AG04450 (cell line): ENCODE measurements around the gene GARIN5A. TPM values are rescaled to one million over a fixed set of nuclear protein-coding genes. Genes with fewer than 3 reads are reported as not detected.

Experiments
- CTCF ChIA-PET: fragments of 300-600, 350-600 bp; formaldehyde crosslinking; extraction: SDS; loops from one replicate; lab custom pipeline; 2022; ENCODE audit warnings: antibody characterized with exemption, inconsistent platforms; lab: Charles Lee
- POLR2A ChIA-PET: fragments of 350-600 bp; formaldehyde crosslinking; extraction: SDS; loops from one replicate; lab custom pipeline; 2021; ENCODE audit warnings: antibody characterized with exemption, inconsistent platforms; lab: Yijun Ruan, JAX
- DNase-seq: peaks from one replicate; pipeline ENCODE4 v3.0.0-alpha.2; 2011; ENCODE audit warnings: low read depth, low spot score
- H3K27ac ChIP-seq: one replicate; pipeline ENCODE4 v1.5.1; 2012; ENCODE audit warnings: low read depth, low read length, control low read depth
- H3K27me3 ChIP-seq: one replicate; pipeline ENCODE4 v1.6.0; 2012; ENCODE audit warnings: low read length; ENCODE audit not compliant: control insufficient read depth, insufficient read depth
- H3K4me3 ChIP-seq: 2 replicates; pipeline ENCODE4 v1.5.1; 2011; ENCODE audit warnings: mild to moderate bottlenecking, low read depth, low read length, control low read depth
- H3K9me3 ChIP-seq: 2 replicates; pipeline ENCODE4 v1.5.1; 2012; ENCODE audit warnings: low read length; ENCODE audit not compliant: control insufficient read depth, insufficient read depth
- CTCF ChIP-seq: IDR thresholded peaks from 2 replicates; pipeline ENCODE4 v1.5.1; 2011; ENCODE audit warnings: low read depth, low read length, control low read depth, inconsistent platforms
- polyA plus RNA-seq: library from polyadenylated mRNA; depleted of rRNA; stranded (reverse); fragments of >200 nt; gene quantifications from 2 replicates; pipeline ENCODE4 v1.2.3, GENCODE V29; 2011

Gene GARIN5A
- polyA plus RNA-seq, 1 experiment, result 0.32 TPM

- H3K27ac ChIP-seq, result no peak overlapping the region
- ChIA-PET POLR2A (interaction anchor here (0.7 kb wide), 1 partner anchor 299 kb away, joined by 10 read pairs; no protein-coding TSS in a partner anchor), CTCF (no interaction called here)
- peaks cover 51% of the 10 kb centered on the region for H3K27me3 ChIP-seq
- no peak overlapping the region for H3K4me3 ChIP-seq
- TF ChIP-seq CTCF, result no peak
- DNase-seq, result no peak
- peaks cover 7% of the 10 kb centered on the region for H3K9me3 ChIP-seq
Measured at GRCh38 chr19:50494186-50495019, 17.8 kb upstream of the GARIN5A start.

- Histone ChIP-seq H3K9me3 (peaks cover 7% of the 10 kb centered on the region), H3K27ac (no peak overlapping the region), H3K27me3 (peaks cover 52% of the 10 kb centered on the region), H3K4me3 (no peak overlapping the region)
- no peak for DNase-seq
- ChIA-PET CTCF (no interaction called here), POLR2A (no interaction called here)
- TF ChIP-seq CTCF, result no peak
Measured at GRCh38 chr19:50493171-50493570, 16.5 kb upstream of the GARIN5A start.

GRCh38 chr19:50492303-50493052 is 15.8 kb upstream of the GARIN5A start:
- no peak for DNase-seq
- TF ChIP-seq CTCF, result no peak

GRCh38 chr19:50490991-50491472 is 14.4 kb upstream of the GARIN5A start:
- Histone ChIP-seq H3K9me3 (peaks cover 14% of the 10 kb centered on the region), H3K27me3 (peaks cover 43% of the 10 kb centered on the region), H3K4me3 (no peak overlapping the region), H3K27ac (no peak overlapping the region)
- POLR2A ChIA-PET, result no interaction called here
- no peak for TF ChIP-seq CTCF
- no peak for DNase-seq
- CTCF ChIA-PET, result no interaction called here

More at GRCh38 chr19:50492303-50493052, 15.8 kb upstream of the GARIN5A start:
- H3K27me3 ChIP-seq, result peaks cover 48% of the 10 kb centered on the region
- no peak overlapping the region for H3K27ac ChIP-seq
- ChIA-PET CTCF (no interaction called here), POLR2A (no interaction called here)
- no peak overlapping the region for H3K4me3 ChIP-seq
- H3K9me3 ChIP-seq, result peaks cover 9% of the 10 kb centered on the region
